Activated T-helper 1 cell treated with anti-CD3 and anti-CD28 coated beads, Interleukin-12 subunit alpha, Interleukin-12 subunit beta, Interleukin-2, Interleukin-4 antibody, amounts not matched to agents 30 ng/mL and 10 ng/mL and 1 ng/mL, durations not matched to agents 14 hours and 24 hours and 36 hours (primary cell): ENCODE measurements around the gene NCOA1. TPM values are rescaled to one million over a fixed set of nuclear protein-coding genes. Genes with fewer than 3 reads are reported as not detected.
"Not testable (repeated sequence)": the region's sequence is repeated elsewhere in the genome, so short reads cannot be mapped to it uniquely, and the experiment has no call there.

Experiments used
- DNase-seq: peaks from one replicate; pipeline ENCODE4 v3.0.0; 2021; ENCODE audit warnings: low spot score
- H3K27ac Mint-ChIP-seq: one replicate; pipeline ENCODE4 v1.8.0; 2021; ENCODE audit warnings: mild to moderate bottlenecking, mixed read lengths
- H3K27me3 Mint-ChIP-seq: one replicate; pipeline ENCODE4 v1.8.0; 2022; ENCODE audit warnings: mild to moderate bottlenecking, moderate library complexity, mixed read lengths; ENCODE audit not compliant: insufficient read depth
- H3K36me3 Mint-ChIP-seq: one replicate; pipeline ENCODE4 v1.8.0; 2021; ENCODE audit warnings: low read depth, mixed read lengths
- H3K4me1 Mint-ChIP-seq: one replicate; pipeline ENCODE4 v1.8.0; 2021; ENCODE audit warnings: low read depth, mixed read lengths
- H3K4me3 Mint-ChIP-seq: one replicate; pipeline ENCODE4 v1.8.0; 2021; ENCODE audit warnings: mild to moderate bottlenecking, moderate library complexity, mixed read lengths
- H3K9me3 Mint-ChIP-seq: one replicate; pipeline ENCODE4 v1.8.0; 2021; ENCODE audit warnings: mixed read lengths
- intact Hi-C: fragments of 100-400 bp; cut with micrococcal nuclease; formaldehyde crosslinking; loops from one replicate; pipeline ENCODE4 v1.15.1; 2024
- total RNA-seq: library from RNA; stranded (reverse); gene quantifications from 2 replicates; pipeline ENCODE4 v1.2.3, GENCODE V29; 2022

Gene NCOA1
- total RNA-seq, 1 donor from 2014 or later = 30.0 TPM

GRCh38 chr2:24538720-24539119 is 47.7 kb downstream of the NCOA1 start:
- Mint-ChIP-seq H3K4me3 (no peak overlapping the region), H3K27ac (no peak overlapping the region), H3K9me3 (peaks cover 36% of the 10 kb centered on the region), H3K36me3 (peaks cover 10% of the 10 kb centered on the region), H3K4me1 (peaks cover 12% of the 10 kb centered on the region), H3K27me3 (no peaks in the 10 kb centered on the region)
- intact Hi-C loops = no loop called here
- no peak for DNase-seq

- H3K9me3 Mint-ChIP-seq = peaks cover 38% of the 10 kb centered on the region
- H3K36me3 Mint-ChIP-seq = peaks cover 15% of the 10 kb centered on the region
- H3K4me1 Mint-ChIP-seq = peaks cover 18% of the 10 kb centered on the region
- intact Hi-C loops = no loop called here
- no peak overlapping the region for H3K4me3 Mint-ChIP-seq
- H3K27ac Mint-ChIP-seq = no peak overlapping the region
- no peaks in the 10 kb centered on the region for H3K27me3 Mint-ChIP-seq
- no peak for DNase-seq
Measured at GRCh38 chr2:24539258-24539657, 48.2 kb downstream of the NCOA1 start.

- Mint-ChIP-seq H3K9me3 (peaks cover 39% of the 10 kb centered on the region), H3K4me1 (peaks cover 20% of the 10 kb centered on the region), H3K4me3 (no peak overlapping the region), H3K27me3 (no peaks in the 10 kb centered on the region), H3K27ac (no peak overlapping the region), H3K36me3 (peaks cover 19% of the 10 kb centered on the region)
- intact Hi-C loops = no loop called here
- no peak for DNase-seq
Measured at GRCh38 chr2:24540011-24540477, 49.0 kb downstream of the NCOA1 start.

GRCh38 chr2:24541621-24542020 is 50.6 kb downstream of the NCOA1 start:
- H3K4me3 Mint-ChIP-seq = no peak overlapping the region
- H3K27ac Mint-ChIP-seq = no peak overlapping the region
- peaks cover 40% of the 10 kb centered on the region for H3K9me3 Mint-ChIP-seq
- no peak for DNase-seq
- peaks cover 17% of the 10 kb centered on the region for H3K36me3 Mint-ChIP-seq
- H3K27me3 Mint-ChIP-seq = no peaks in the 10 kb centered on the region
- intact Hi-C loops = no loop called here
- peaks cover 20% of the 10 kb centered on the region for H3K4me1 Mint-ChIP-seq

GRCh38 chr2:24542269-24542872 is 51.3 kb downstream of the NCOA1 start:
- Mint-ChIP-seq H3K36me3 (peaks cover 17% of the 10 kb centered on the region), H3K4me1 (peaks cover 20% of the 10 kb centered on the region), H3K27me3 (no peaks in the 10 kb centered on the region), H3K4me3 (no peak overlapping the region), H3K27ac (no peak overlapping the region), H3K9me3 (peaks cover 43% of the 10 kb centered on the region)
- intact Hi-C loops = no loop called here
- DNase-seq = no peak

GRCh38 chr2:24543252-24543651 is 52.2 kb downstream of the NCOA1 start:
- intact Hi-C loops = no loop called here
- Mint-ChIP-seq H3K9me3 (peaks cover 47% of the 10 kb centered on the region), H3K27ac (no peak overlapping the region), H3K36me3 (peaks cover 19% of the 10 kb centered on the region), H3K4me1 (peaks cover 20% of the 10 kb centered on the region), H3K4me3 (no peak overlapping the region), H3K27me3 (no peaks in the 10 kb centered on the region)
- no peak for DNase-seq

GRCh38 chr2:24544456-24545115 is 53.5 kb downstream of the NCOA1 start:
- Mint-ChIP-seq H3K27ac (no peak overlapping the region), H3K4me3 (no peak overlapping the region)
- intact Hi-C loops = no loop called here

GRCh38 chr2:24546669-24547068 is 55.6 kb downstream of the NCOA1 start:
- DNase-seq = no peak
- H3K27me3 Mint-ChIP-seq = no peaks in the 10 kb centered on the region
- H3K9me3 Mint-ChIP-seq = peaks cover 58% of the 10 kb centered on the region
- H3K4me1 Mint-ChIP-seq = peaks cover 28% of the 10 kb centered on the region
- no peak overlapping the region for H3K27ac Mint-ChIP-seq
- peaks cover 22% of the 10 kb centered on the region for H3K36me3 Mint-ChIP-seq
- no peak overlapping the region for H3K4me3 Mint-ChIP-seq
- intact Hi-C loops = no loop called here

More at GRCh38 chr2:24544456-24545115, 53.5 kb downstream of the NCOA1 start:
- H3K27me3 Mint-ChIP-seq = no peaks in the 10 kb centered on the region
- H3K36me3 Mint-ChIP-seq = peaks cover 19% of the 10 kb centered on the region
- no peak for DNase-seq
- H3K9me3 Mint-ChIP-seq = peaks cover 60% of the 10 kb centered on the region
- H3K4me1 Mint-ChIP-seq = peaks cover 20% of the 10 kb centered on the region

- intact Hi-C loops = no loop called here
- no peaks in the 10 kb centered on the region for H3K27me3 Mint-ChIP-seq
- peaks cover 47% of the 10 kb centered on the region for H3K9me3 Mint-ChIP-seq
- H3K4me3 Mint-ChIP-seq = no peak overlapping the region
- H3K27ac Mint-ChIP-seq = no peak overlapping the region
- no peak for DNase-seq
- H3K36me3 Mint-ChIP-seq = peaks cover 24% of the 10 kb centered on the region
- peaks cover 28% of the 10 kb centered on the region for H3K4me1 Mint-ChIP-seq
Measured at GRCh38 chr2:24548058-24548457, 57.0 kb downstream of the NCOA1 start.

- peaks cover 33% of the 10 kb centered on the region for H3K9me3 Mint-ChIP-seq
- H3K27me3 Mint-ChIP-seq, H3K4me1 Mint-ChIP-seq, intact Hi-C loops, H3K4me3 Mint-ChIP-seq, DNase-seq, H3K27ac Mint-ChIP-seq: not testable (repeated sequence)
- peaks cover 18% of the 10 kb centered on the region for H3K36me3 Mint-ChIP-seq
Measured at GRCh38 chr2:24550301-24550700, 59.2 kb downstream of the NCOA1 start.

GRCh38 chr2:24551016-24551415 is 60.0 kb downstream of the NCOA1 start:
- H3K9me3 Mint-ChIP-seq = peaks cover 40% of the 10 kb centered on the region
- intact Hi-C loops = no loop called here
- H3K4me1 Mint-ChIP-seq = peaks cover 8% of the 10 kb centered on the region
- no peak overlapping the region for H3K27ac Mint-ChIP-seq
- H3K4me3 Mint-ChIP-seq = no peak overlapping the region
- no peak for DNase-seq
- H3K36me3 Mint-ChIP-seq = peaks cover 24% of the 10 kb centered on the region
- no peaks in the 10 kb centered on the region for H3K27me3 Mint-ChIP-seq

- no peak for DNase-seq
- H3K27ac Mint-ChIP-seq = no peak overlapping the region
- no peaks in the 10 kb centered on the region for H3K27me3 Mint-ChIP-seq
- no peak overlapping the region for H3K4me3 Mint-ChIP-seq
- intact Hi-C loops = no loop called here
- peaks cover 30% of the 10 kb centered on the region for H3K36me3 Mint-ChIP-seq
- H3K4me1 Mint-ChIP-seq = peaks cover 8% of the 10 kb centered on the region
- H3K9me3 Mint-ChIP-seq = peaks cover 48% of the 10 kb centered on the region
Measured at GRCh38 chr2:24552836-24553235, 61.8 kb downstream of the NCOA1 start.

- H3K4me1 Mint-ChIP-seq = no peaks in the 10 kb centered on the region
- H3K27me3 Mint-ChIP-seq = no peaks in the 10 kb centered on the region
- H3K36me3 Mint-ChIP-seq = peaks cover 35% of the 10 kb centered on the region
- H3K9me3 Mint-ChIP-seq = peaks cover 35% of the 10 kb centered on the region
- no peak overlapping the region for H3K4me3 Mint-ChIP-seq
- DNase-seq = no peak
- intact Hi-C loops = no loop called here
- no peak overlapping the region for H3K27ac Mint-ChIP-seq
Measured at GRCh38 chr2:24558781-24559472, 67.9 kb downstream of the NCOA1 start.
